Measurements from ENCODE around the gene FCRL5.

Gene FCRL5

GRCh38 chr1:157551694-157552693 is at the start of gene FCRL5:
FCRL5 (minus strand) TSS chr1:157552515; CDS start chr1:157552362, 153 bp downstream.
- ChIA-PET CTCF (no interaction called here), POLR2A (no interaction called here)
- no peak for TF ChIP-seq CTCF (IDR thresholded peaks at IDR 0.05; ENCODE audit: insufficient read depth, low read length, missing control alignments)
- no peak for DNase-seq (ENCODE audit: low read depth, low spot score)
- no peak within 1 kb of the TSS for H3K4me3 ChIP-seq (ENCODE audit: low read depth, low read length)

- TF ChIP-seq CTCF (IDR thresholded peaks at IDR 0.05; ENCODE audit: insufficient read depth, low read length, missing control alignments), result no peak
- ChIA-PET CTCF (interaction anchor here (0.8 kb wide), 1 partner anchor 20 kb away, joined by 3 read pairs; no protein-coding TSS in a partner anchor), POLR2A (no interaction called here)
- no peak overlapping the region for H3K4me3 ChIP-seq (ENCODE audit: low read depth, low read length)
- DNase-seq (ENCODE audit: low read depth, low spot score), result no peak
Observed at GRCh38 chr1:157600236-157600635, 47.9 kb upstream of the FCRL5 start.

- no peak for DNase-seq (ENCODE audit: low read depth, low spot score)
- POLR2A ChIA-PET, result no interaction called here
- H3K4me3 ChIP-seq (ENCODE audit: low read depth, low read length), result no peak within 1 kb of the TSS
- no peak for TF ChIP-seq CTCF (IDR thresholded peaks at IDR 0.05; ENCODE audit: insufficient read depth, low read length, missing control alignments)
- CTCF ChIA-PET, result no interaction called here
Observed at GRCh38 chr1:157597959-157598667, 45.8 kb upstream of the FCRL5 start, which contains the start of gene FCRL4. FCRL4 (minus strand) TSS chr1:157598085; CDS start chr1:157597944, 141 bp downstream.

- TF ChIP-seq CTCF (IDR thresholded peaks at IDR 0.05; ENCODE audit: insufficient read depth, low read length, missing control alignments), result no peak
- POLR2A ChIA-PET, result no interaction called here
- H3K4me3 ChIP-seq (ENCODE audit: low read depth, low read length), result no peak overlapping the region
- CTCF ChIA-PET, result interaction anchor here (0.8 to 1.4 kb wide), 2 partner anchors 16 to 95 kb away, joined by 3 to 6 read pairs; no protein-coding TSS in a partner anchor
- DNase-seq (ENCODE audit: low read depth, low spot score), result no peak
Observed at GRCh38 chr1:157596384-157596783, 44.1 kb upstream of the FCRL5 start.

- no peak for TF ChIP-seq CTCF (IDR thresholded peaks at IDR 0.05; ENCODE audit: insufficient read depth, low read length, missing control alignments)
- POLR2A ChIA-PET, result no interaction called here
- no peak overlapping the region for H3K4me3 ChIP-seq (ENCODE audit: low read depth, low read length)
- CTCF ChIA-PET, result interaction anchor here (1.4 kb wide), 1 partner anchor 15 kb away, joined by 6 read pairs; no protein-coding TSS in a partner anchor
- DNase-seq (ENCODE audit: low read depth, low spot score), result no peak
Observed at GRCh38 chr1:157595356-157595755, 43.0 kb upstream of the FCRL5 start.

- POLR2A ChIA-PET, result no interaction called here
- no peak for TF ChIP-seq CTCF (IDR thresholded peaks at IDR 0.05; ENCODE audit: insufficient read depth, low read length, missing control alignments)
- CTCF ChIA-PET, result no interaction called here
- DNase-seq (ENCODE audit: low read depth, low spot score), result no peak
- H3K4me3 ChIP-seq (ENCODE audit: low read depth, low read length), result no peak overlapping the region
Observed at GRCh38 chr1:157585984-157586383, 33.7 kb upstream of the FCRL5 start.
